ENCODE data around the gene HBB. TPM values are rescaled to one million over a fixed set of nuclear protein-coding genes. Genes with fewer than 3 reads are reported as not detected.

HBB gene
- total RNA-seq, 2 donors from 2014 or later = not detected

- no peak overlapping the region for H3K4me3 ChIP-seq (ENCODE audit: low read length)
- WGBS, 2 experiments (ENCODE audit: insufficient coverage in 1 of 2, insufficient read length in 1 of 2) = 86 to 92% methylated on average over 1 to 3 of the region's 4 CpGs
- no peak for DNase-seq
- Mint-ChIP-seq H3K4me1 (peaks cover 13% of the 10 kb centered on the region), H3K4me3 (no peak overlapping the region), H3K27me3 (ENCODE audit: insufficient read depth) (no peaks in the 10 kb centered on the region), H3K36me3 (ENCODE audit: low read depth) (no peaks in the 10 kb centered on the region), H3K9me3 (no peaks in the 10 kb centered on the region), H3K27ac (no peak overlapping the region)
- TF ChIP-seq CTCF (conservative IDR thresholded peaks at IDR 0.05) = no peak
- no peaks in the 10 kb centered on the region for H3K27me3 ChIP-seq (ENCODE audit: control insufficient read depth, insufficient read depth, low read length, poor library complexity, severe bottlenecking)
- no peaks in the 10 kb centered on the region for H3K9me3 ChIP-seq (ENCODE audit: control insufficient read depth, low read length)
- no peak overlapping the region for H3K9ac ChIP-seq (ENCODE audit: extremely low read depth, low read length, poor library complexity, severe bottlenecking)
- H3K4me1 ChIP-seq (ENCODE audit: control insufficient read depth, insufficient read depth, low read length) = peaks cover 4% of the 10 kb centered on the region
- no peak overlapping the region for H3K27ac ChIP-seq (ENCODE audit: low read depth, low read length)
- H3K36me3 ChIP-seq (ENCODE audit: control insufficient read depth, insufficient read depth, low read length) = no peaks in the 10 kb centered on the region
Observed at GRCh38 chr11:5272395-5273017, 45.6 kb upstream of the HBB start.

GRCh38 chr11:5269715-5270147 is 42.9 kb upstream of the HBB start, which contains the start of gene HBE1:
TSS of gene HBE1 (minus strand) at chr11:5269945. CDS start at chr11:5269890, 55 bp downstream.
- Histone ChIP-seq H3K27ac (ENCODE audit: low read depth, low read length) (no peak within 1 kb of the TSS), H3K4me1 (ENCODE audit: control insufficient read depth, insufficient read depth, low read length) (peaks cover 3% of the 10 kb centered on the region), H3K4me3 (ENCODE audit: low read length) (no peak within 1 kb of the TSS), H3K27me3 (ENCODE audit: control insufficient read depth, insufficient read depth, low read length, poor library complexity, severe bottlenecking) (no peaks in the 10 kb centered on the region), H3K9me3 (ENCODE audit: control insufficient read depth, low read length) (no peaks in the 10 kb centered on the region), H3K9ac (ENCODE audit: extremely low read depth, low read length, poor library complexity, severe bottlenecking) (no peak within 1 kb of the TSS), H3K36me3 (ENCODE audit: control insufficient read depth, insufficient read depth, low read length) (no peaks in the 10 kb centered on the region)
- Mint-ChIP-seq H3K27ac (no peak within 1 kb of the TSS), H3K27me3 (ENCODE audit: insufficient read depth) (no peaks in the 10 kb centered on the region), H3K4me3 (no peak within 1 kb of the TSS), H3K4me1 (peaks cover 5% of the 10 kb centered on the region), H3K9me3 (no peaks in the 10 kb centered on the region), H3K36me3 (ENCODE audit: low read depth) (no peaks in the 10 kb centered on the region)
- no peak for TF ChIP-seq CTCF (conservative IDR thresholded peaks at IDR 0.05)
- WGBS, 2 experiments (ENCODE audit: insufficient coverage in 1 of 2, insufficient read length in 1 of 2) = 93 to 95% methylated on average over 3 to 4 of the region's 4 CpGs
- no peak for DNase-seq

- 74 to 94% methylated on average over 2 of the region's 2 CpGs for WGBS, 2 experiments (ENCODE audit: insufficient coverage in 1 of 2, insufficient read length in 1 of 2)
- no peak overlapping the region for H3K4me3 ChIP-seq (ENCODE audit: low read length)
- H3K4me1 ChIP-seq (ENCODE audit: control insufficient read depth, insufficient read depth, low read length) = no peaks in the 10 kb centered on the region
- peaks cover 3% of the 10 kb centered on the region for H3K9me3 ChIP-seq (ENCODE audit: control insufficient read depth, low read length)
- peaks cover 3% of the 10 kb centered on the region for H3K4me1 Mint-ChIP-seq
- no peak overlapping the region for H3K27ac Mint-ChIP-seq
- no peak for TF ChIP-seq CTCF (conservative IDR thresholded peaks at IDR 0.05)
- H3K9me3 Mint-ChIP-seq = peaks cover 6% of the 10 kb centered on the region
- H3K27me3 Mint-ChIP-seq (ENCODE audit: insufficient read depth) = no peaks in the 10 kb centered on the region
- H3K4me3 Mint-ChIP-seq = no peak overlapping the region
- H3K27ac ChIP-seq (ENCODE audit: low read depth, low read length) = no peak overlapping the region
- no peak overlapping the region for H3K9ac ChIP-seq (ENCODE audit: extremely low read depth, low read length, poor library complexity, severe bottlenecking)
- no peak for DNase-seq
- H3K36me3 ChIP-seq (ENCODE audit: control insufficient read depth, insufficient read depth, low read length) = no peaks in the 10 kb centered on the region
- H3K36me3 Mint-ChIP-seq (ENCODE audit: low read depth) = no peaks in the 10 kb centered on the region
- no peaks in the 10 kb centered on the region for H3K27me3 ChIP-seq (ENCODE audit: control insufficient read depth, insufficient read depth, low read length, poor library complexity, severe bottlenecking)
Observed at GRCh38 chr11:5267033-5267563, 40.2 kb upstream of the HBB start.

Data from endodermal cell (in vitro differentiated cells).